Caco-2 (cell line): ENCODE results near the gene MSANTD4. TPM values are rescaled to one million over a fixed set of nuclear protein-coding genes. Genes with fewer than 3 reads are reported as not detected.

Experiments used
- BruUV-seq: library from RNA; stranded (reverse); fragments of 400-500 nt; replicated peaks from 2 replicates; lab custom pipeline; 2021; lab: Mats Ljungman, UMichigan
- CTCF ChIA-PET: fragments of 300-600 bp; sonication (Branson Sonifier 250); formaldehyde crosslinking; loops from one replicate; lab custom pipeline; 2022; ENCODE audit warnings: antibody characterized with exemption; lab: Charles Lee
- POLR2A ChIA-PET: fragments of 300-600 bp; sonication (Branson Sonifier 250); formaldehyde crosslinking; loops from one replicate; lab custom pipeline; 2022; ENCODE audit warnings: antibody characterized with exemption; lab: Charles Lee
- DNase-seq, 2 experiments: peaks; one replicate each; pipeline versions ENCODE4 v3.0.0 to v3.0.0-alpha.2; 2020 to 2022
- H3K27me3 ChIP-seq: replicated peaks from 2 replicates; pipeline ENCODE4 v1.6.0; 2011; ENCODE audit warnings: low read length; ENCODE audit not compliant: control insufficient read depth, insufficient read depth
- H3K36me3 ChIP-seq: 2 replicates; pipeline ENCODE4 v1.5.1; 2011; ENCODE audit warnings: low read length; ENCODE audit not compliant: control insufficient read depth, insufficient read depth
- H3K4me1 ChIP-seq: fragments of 250-450 bp; sonication (Bioruptor Pico); 2 replicates; pipeline ENCODE4 v1.5.1; 2020; ENCODE audit warnings: mild to moderate bottlenecking
- H3K4me3 ChIP-seq: 2 replicates; pipeline ENCODE4 v1.5.1; 2011; ENCODE audit warnings: low read depth, mild to moderate bottlenecking, control low read depth, low read length
- H3K9me3 ChIP-seq: fragments of 250-450 bp; sonication (Bioruptor Pico); 2 replicates; pipeline ENCODE4 v1.5.1; 2020; ENCODE audit warnings: mild to moderate bottlenecking, moderate library complexity
- H3K27ac Mint-ChIP-seq: one replicate; pipeline ENCODE4 v1.8.0; 2022; ENCODE audit warnings: mixed read lengths; ENCODE audit not compliant: unreplicated experiment
- H3K27me3 Mint-ChIP-seq: one replicate; pipeline ENCODE4 v1.8.0; 2022; ENCODE audit warnings: mixed read lengths; ENCODE audit not compliant: insufficient read depth, unreplicated experiment
- H3K36me3 Mint-ChIP-seq: one replicate; pipeline ENCODE4 v1.8.0; 2022; ENCODE audit warnings: mild to moderate bottlenecking, mixed read lengths; ENCODE audit not compliant: insufficient read depth, unreplicated experiment
- H3K4me1 Mint-ChIP-seq: one replicate; pipeline ENCODE4 v1.8.0; 2022; ENCODE audit warnings: low read depth, mixed read lengths; ENCODE audit not compliant: unreplicated experiment
- H3K4me3 Mint-ChIP-seq: one replicate; pipeline ENCODE4 v1.8.0; 2022; ENCODE audit warnings: mild to moderate bottlenecking, moderate library complexity, mixed read lengths; ENCODE audit not compliant: unreplicated experiment
- H3K9me3 Mint-ChIP-seq: one replicate; pipeline ENCODE4 v1.8.0; 2022; ENCODE audit warnings: mixed read lengths; ENCODE audit not compliant: unreplicated experiment
- CTCF ChIP-seq, 2 experiments: fragments of 200-600 bp in 1 of 2; IDR thresholded peaks; 1 replicate in 1 of 2; 2 replicates in 1 of 2; pipeline versions ENCODE4 v1.5.1 to v1.8.0; 2011 to 2022; ENCODE audit warnings: antibody characterized with exemption in 1 of 2, control low read depth in 1 of 2, inconsistent platforms in 1 of 2, low read depth in 1 of 2, low read length in 1 of 2, mild to moderate bottlenecking in 1 of 2, moderate library complexity in 1 of 2; ENCODE audit not compliant: insufficient read depth in 1 of 2, severe bottlenecking in 1 of 2, unreplicated experiment in 1 of 2
- intact Hi-C: fragments of 100-400 bp; cut with micrococcal nuclease; formaldehyde crosslinking; loops from one replicate; pipeline ENCODE4 v1.10.0; 2022; ENCODE audit not compliant: unreplicated experiment
- total RNA-seq: library from RNA; stranded (reverse); gene quantifications from 2 replicates; pipeline ENCODE4 v1.2.3, GENCODE V29; 2022

The MSANTD4 gene
- total RNA-seq, 1 experiment from 2014 or later = 25.7 TPM

- Histone ChIP-seq H3K27me3 (no peaks in the 10 kb centered on the region), H3K4me3 (no peak overlapping the region), H3K9me3 (no peaks in the 10 kb centered on the region), H3K4me1 (no peaks in the 10 kb centered on the region), H3K36me3 (peaks cover 5% of the 10 kb centered on the region)
- ChIA-PET CTCF (no interaction called here), POLR2A (no interaction called here)
- Mint-ChIP-seq H3K9me3 (no peaks in the 10 kb centered on the region), H3K27ac (no peak overlapping the region), H3K36me3 (peaks cover 19% of the 10 kb centered on the region), H3K4me3 (no peak overlapping the region), H3K27me3 (no peaks in the 10 kb centered on the region), H3K4me1 (no peaks in the 10 kb centered on the region)
- DNase-seq = no peak
- no TSS peak for BruUV-seq
- intact Hi-C loops = no loop called here
- TF ChIP-seq CTCF (IDR thresholded peaks at IDR 0.05; ENCODE audit: insufficient read depth in 1 of 2, low read depth in 1 of 2, low read length in 1 of 2, severe bottlenecking in 1 of 2, unreplicated experiment in 1 of 2) = no peak
Observed at GRCh38 chr11:106014620-106015019, 7.4 kb downstream of the MSANTD4 start.

GRCh38 chr11:106014035-106014434 lies 8.0 kb downstream of the MSANTD4 start:
- Histone ChIP-seq H3K4me1 (no peaks in the 10 kb centered on the region), H3K4me3 (no peak overlapping the region), H3K9me3 (no peaks in the 10 kb centered on the region), H3K36me3 (peaks cover 8% of the 10 kb centered on the region), H3K27me3 (no peaks in the 10 kb centered on the region)
- H3K27me3 Mint-ChIP-seq = no peaks in the 10 kb centered on the region
- DNase-seq = no peak
- no peak overlapping the region for H3K27ac Mint-ChIP-seq
- H3K4me1 Mint-ChIP-seq = no peaks in the 10 kb centered on the region
- H3K4me3 Mint-ChIP-seq = no peak overlapping the region
- ChIA-PET POLR2A (no interaction called here), CTCF (no interaction called here)
- BruUV-seq = no TSS peak
- TF ChIP-seq CTCF (IDR thresholded peaks at IDR 0.05; ENCODE audit: insufficient read depth in 1 of 2, low read depth in 1 of 2, low read length in 1 of 2, severe bottlenecking in 1 of 2, unreplicated experiment in 1 of 2) = no peak
- intact Hi-C loops = no loop called here
- H3K9me3 Mint-ChIP-seq = no peaks in the 10 kb centered on the region
- peaks cover 25% of the 10 kb centered on the region for H3K36me3 Mint-ChIP-seq

GRCh38 chr11:106012744-106013143 lies 9.3 kb downstream of the MSANTD4 start:
- Histone ChIP-seq H3K27me3 (no peaks in the 10 kb centered on the region), H3K36me3 (peaks cover 9% of the 10 kb centered on the region), H3K4me1 (no peaks in the 10 kb centered on the region), H3K4me3 (no peak overlapping the region), H3K9me3 (no peaks in the 10 kb centered on the region)
- Mint-ChIP-seq H3K27ac (no peak overlapping the region), H3K27me3 (no peaks in the 10 kb centered on the region), H3K9me3 (no peaks in the 10 kb centered on the region), H3K36me3 (peaks cover 34% of the 10 kb centered on the region), H3K4me3 (no peak overlapping the region), H3K4me1 (no peaks in the 10 kb centered on the region)
- intact Hi-C loops = no loop called here
- no TSS peak for BruUV-seq
- DNase-seq = no peak
- no peak for TF ChIP-seq CTCF (IDR thresholded peaks at IDR 0.05; ENCODE audit: insufficient read depth in 1 of 2, low read depth in 1 of 2, low read length in 1 of 2, severe bottlenecking in 1 of 2, unreplicated experiment in 1 of 2)
- POLR2A ChIA-PET = no interaction called here
- CTCF ChIA-PET = no interaction called here
